IMR-90 (cell line): ENCODE measurements around the gene PFKP. TPM values are rescaled to one million over a fixed set of nuclear protein-coding genes. Genes with fewer than 3 reads are reported as not detected.

Source experiments
- ATAC-seq: fragments of 200-7000 bp; cut with Tn5 transposase; 2 replicates; pipeline ENCODE4 v1.9.1; 2020; ENCODE audit warnings: low read depth, mild to moderate bottlenecking, moderate library complexity
- BruUV-seq: library from RNA; stranded (reverse); fragments of 400-500 nt; replicated peaks from 2 replicates; lab custom pipeline; 2021; lab: Mats Ljungman, UMichigan
- CTCF ChIA-PET: fragments of 300-600 bp; formaldehyde crosslinking; extraction: SDS; loops from one replicate; lab custom pipeline; 2021; ENCODE audit warnings: antibody characterized with exemption; lab: Yijun Ruan, JAX
- POLR2A ChIA-PET: fragments of 300-600 bp; sonication (Branson Sonifier 250); formaldehyde crosslinking; loops from one replicate; lab custom pipeline; 2022; ENCODE audit warnings: antibody characterized with exemption; ENCODE audit not compliant: unreplicated experiment; lab: Charles Lee
- DNase-seq: peaks from one replicate; pipeline ENCODE4 v3.0.0; 2013
- H2AFZ ChIP-seq: replicated peaks from 2 replicates; pipeline ENCODE3; 2013; ENCODE audit warnings: low read length, mild to moderate bottlenecking; ENCODE audit not compliant: poor library complexity
- H2AK5ac ChIP-seq: 2 replicates; pipeline ENCODE4 v1.6.1; 2013; ENCODE audit warnings: low read depth, low read length, inconsistent platforms
- H2AK9ac ChIP-seq: replicated peaks from 2 replicates; pipeline ENCODE3; 2013; ENCODE audit warnings: mild to moderate bottlenecking, low read depth, low read length, moderate library complexity; ENCODE audit not compliant: poor library complexity
- H2BK120ac ChIP-seq: 2 replicates; pipeline ENCODE4 v1.6.1; 2013; ENCODE audit warnings: low read depth, low read length, inconsistent platforms
- H2BK15ac ChIP-seq: 3 replicates; pipeline ENCODE4 v1.6.1; 2013; ENCODE audit warnings: low read depth, low read length, inconsistent platforms
- H2BK20ac ChIP-seq: 2 replicates; pipeline ENCODE4 v1.6.1; 2013; ENCODE audit warnings: low read depth, mild to moderate bottlenecking, inconsistent platforms, low read length, moderate library complexity
- H2BK5ac ChIP-seq: 2 replicates; pipeline ENCODE4 v1.6.1; 2013; ENCODE audit warnings: mild to moderate bottlenecking, low read depth, low read length, inconsistent platforms; ENCODE audit not compliant: poor library complexity, severe bottlenecking
- H3K14ac ChIP-seq: replicated peaks from 2 replicates; pipeline ENCODE4 v1.6.1; 2013; ENCODE audit warnings: low read depth, low read length, inconsistent platforms
- H3K18ac ChIP-seq: 2 replicates; pipeline ENCODE4 v1.6.1; 2013; ENCODE audit warnings: low read depth, low read length, control low read depth
- H3K23ac ChIP-seq: 2 replicates; pipeline ENCODE4 v1.6.1; 2013; ENCODE audit warnings: low read depth, low read length, inconsistent platforms
- H3K27ac ChIP-seq: 2 replicates; pipeline ENCODE4 v1.5.1; 2013; ENCODE audit warnings: mild to moderate bottlenecking, control low read depth, low read length; ENCODE audit not compliant: insufficient read depth
- H3K27me3 ChIP-seq: 2 replicates; pipeline ENCODE4 v1.6.1; 2013; ENCODE audit warnings: low read length; ENCODE audit not compliant: control insufficient read depth, insufficient read depth
- H3K36me3 ChIP-seq: 2 replicates; pipeline ENCODE4 v1.6.1; 2013; ENCODE audit warnings: low read length, mixed read lengths; ENCODE audit not compliant: control insufficient read depth, insufficient read depth
- H3K4ac ChIP-seq: 2 replicates; pipeline ENCODE4 v1.6.1; 2013; ENCODE audit warnings: low read depth, low read length, inconsistent platforms
- H3K4me1 ChIP-seq: 2 replicates; pipeline ENCODE4 v1.6.1; 2013; ENCODE audit warnings: low read length, mixed read lengths; ENCODE audit not compliant: control insufficient read depth, insufficient read depth
- H3K4me2 ChIP-seq: 2 replicates; pipeline ENCODE4 v1.6.1; 2013; ENCODE audit warnings: low read depth, mild to moderate bottlenecking, control low read depth, low read length, moderate library complexity
- H3K4me3 ChIP-seq: 2 replicates; pipeline ENCODE4 v1.5.1; 2013; ENCODE audit warnings: low read depth, mild to moderate bottlenecking, control low read depth, low read length, moderate library complexity; ENCODE audit not compliant: insufficient read depth
- H3K56ac ChIP-seq: 2 replicates; pipeline ENCODE4 v1.6.1; 2013; ENCODE audit warnings: low read length, inconsistent platforms; ENCODE audit not compliant: insufficient read depth; ENCODE audit errors: extremely low read depth
- H3K79me1 ChIP-seq, 2 experiments: 2 replicates each; pipeline ENCODE4 v1.6.1; 2013; ENCODE audit warnings: low read length in 2 of 2, inconsistent platforms in 1 of 2, low read depth in 1 of 2
- H3K9ac ChIP-seq: 2 replicates; pipeline ENCODE4 v1.6.1; 2013; ENCODE audit warnings: low read depth, low read length, control low read depth
- H3K9me1 ChIP-seq: 2 replicates; pipeline ENCODE4 v1.6.1; 2013; ENCODE audit warnings: low read length, inconsistent platforms; ENCODE audit not compliant: insufficient read depth
- H3K9me3 ChIP-seq: 2 replicates; pipeline ENCODE4 v1.6.1; 2013; ENCODE audit warnings: low read length; ENCODE audit not compliant: control insufficient read depth, insufficient read depth
- H4K20me1 ChIP-seq: 2 replicates; pipeline ENCODE4 v1.6.1; 2013; ENCODE audit warnings: low read length, inconsistent platforms; ENCODE audit not compliant: insufficient read depth
- H4K5ac ChIP-seq: 2 replicates; pipeline ENCODE4 v1.6.1; 2013; ENCODE audit warnings: mild to moderate bottlenecking, low read depth, low read length, control low read depth
- H4K8ac ChIP-seq, 2 experiments: 2 replicates each; pipeline ENCODE4 v1.6.1; 2013; ENCODE audit warnings: low read depth in 2 of 2, low read length in 2 of 2, control low read depth in 1 of 2, inconsistent platforms in 1 of 2
- H4K91ac ChIP-seq: 2 replicates; pipeline ENCODE4 v1.6.1; 2013; ENCODE audit warnings: low read depth, low read length, inconsistent platforms; ENCODE audit not compliant: insufficient read depth
- CEBPB ChIP-seq: IDR thresholded peaks from 2 replicates; pipeline ENCODE4 v1.6.1; 2012; ENCODE audit warnings: low read depth, low read length, improper control_type of control experiment
- FOS ChIP-seq: fragments of 150-350 bp; IDR thresholded peaks from 2 replicates; pipeline ENCODE4 v1.6.1; 2016; ENCODE audit warnings: low read depth, low read length
- MAFK ChIP-seq: IDR thresholded peaks from 2 replicates; pipeline ENCODE4 v1.6.1; 2012; ENCODE audit warnings: low read depth, low read length, improper control_type of control experiment
- NFE2L2 ChIP-seq: fragments of 150-350 bp; IDR thresholded peaks from 2 replicates; pipeline ENCODE4 v1.6.1; 2016; ENCODE audit warnings: low read depth, mild to moderate bottlenecking, low read length
- RFX5 ChIP-seq: IDR thresholded peaks from 2 replicates; pipeline ENCODE4 v1.8.0; 2012; ENCODE audit warnings: low read depth, mild to moderate bottlenecking, low read length, moderate library complexity
- WGBS, 2 experiments: methylation state at CpG; one replicate each; pipeline versions ENCODE4 v1.1.5 to v1.1.7; 2013; ENCODE audit warnings: missing lambda C conversion rate in 2 of 2; ENCODE audit not compliant: insufficient read length in 1 of 2; ENCODE audit errors: extremely low coverage in 2 of 2; 5-methylcytosine and 5-hydroxymethylcytosine counted together
- dilution Hi-C: fragments of 300-500 bp; cut with HindIII; formaldehyde crosslinking; loops from one replicate; pipeline ENCODE4 v1.14.3; 2018; ENCODE audit warnings: low sequenced_read_pairs; ENCODE audit not compliant: unreplicated experiment
- in situ Hi-C: fragments of 300-500 bp; cut with MboI; formaldehyde crosslinking; loops from 3 replicates; pipeline ENCODE4 v1.14.3; 2019; ENCODE audit warnings: low sequenced_read_pairs, inconsistent platforms, mixed read lengths
- intact Hi-C: fragments of 100-400 bp; cut with micrococcal nuclease; formaldehyde crosslinking; loops from 2 replicates; pipeline ENCODE4 v1.10.0; 2022
- polyA plus RNA-seq, 3 experiments: library from polyadenylated mRNA; depleted of rRNA; stranded (reverse); fragments of >200 nt; gene quantifications; 2 replicates each; pipeline ENCODE4 v1.2.3, GENCODE V29; 2012; ENCODE audit warnings: low replicate concordance in 1 of 3
- total RNA-seq: library from RNA; depleted of rRNA; stranded (reverse); fragments of >200 nt; gene quantifications from 2 replicates; pipeline ENCODE4 v1.2.3, GENCODE V29; 2012
- TF ChIP-seq, protein P1 (sequence below): fragments of 150-350 bp; IDR thresholded peaks from 2 replicates; pipeline ENCODE4 v1.6.1; 2016; ENCODE audit warnings: low read depth, mild to moderate bottlenecking, low read length, moderate library complexity, borderline replicate concordance

The PFKP gene
- total and polyA plus RNA-seq, 2 of the 4 experiments (the other 2 are of a cell fraction): 223 to 294 TPM

DNA sequence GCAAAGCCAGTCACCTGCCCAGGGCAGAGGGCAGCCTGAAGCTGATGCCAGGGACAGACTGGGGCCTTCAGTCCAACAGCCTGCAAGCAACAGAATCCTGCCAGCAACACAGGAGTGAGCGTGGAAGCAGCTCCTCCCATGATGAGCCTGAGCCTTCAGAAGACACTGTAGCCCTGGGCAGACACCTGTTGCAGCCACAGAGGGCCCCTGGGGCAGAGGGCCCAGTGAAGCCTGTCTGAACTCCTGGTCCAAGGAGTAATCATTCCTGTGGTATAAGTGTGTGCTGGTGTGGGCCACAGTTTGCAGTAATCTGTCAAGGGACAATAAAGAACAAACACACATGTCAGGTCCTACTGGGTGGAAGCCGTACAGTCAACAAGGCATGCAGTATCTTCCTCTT is 2.9 kb upstream of the PFKP start:
- H3K4ac ChIP-seq: no peak overlapping the region

More for the DNA sequence above, 2.9 kb upstream of the PFKP start:
- no TSS peak for BruUV-seq
- Histone ChIP-seq H2BK20ac (no peak overlapping the region), H4K8ac (no peak overlapping the region), H3K36me3 (peaks cover 2% of the 10 kb centered on the region), H3K9me3 (no peaks in the 10 kb centered on the region), H3K9ac (no peak overlapping the region), H2BK15ac (no peak overlapping the region), H4K20me1 (peaks cover 4% of the 10 kb centered on the region), H3K4me3 (no peak overlapping the region), H4K5ac (no peak overlapping the region), H3K56ac (no peak overlapping the region), H2BK5ac (no peak overlapping the region), H4K91ac (no peak overlapping the region), H3K18ac (no peak overlapping the region), H3K79me1 (peaks cover 0 to 5% of the 10 kb centered on the region in 2 experiments; a peak in 2 of 4 replicates), H3K4me2 (no peak overlapping the region), H2BK120ac (no peak overlapping the region), H3K9me1 (0 out of 2 replicates have a peak, but pooled peaks cover 3% of the 10 kb centered on the region), H3K4me1 (peaks cover 2% of the 10 kb centered on the region; the same call in 1 of the 2 replicates), H3K23ac (no peak overlapping the region), H3K27ac (no peak overlapping the region), H2AFZ (peak overlapping the region; percentile 53), H3K27me3 (no peaks in the 10 kb centered on the region), H2AK5ac (no peak overlapping the region), H3K14ac (no peak overlapping the region), H2AK9ac (no peak overlapping the region)
- no peak for TF ChIP-seq FOS
- TF ChIP-seq RFX5: no peak
- TF ChIP-seq CEBPB: no peak
- TF ChIP-seq, protein P1, sequence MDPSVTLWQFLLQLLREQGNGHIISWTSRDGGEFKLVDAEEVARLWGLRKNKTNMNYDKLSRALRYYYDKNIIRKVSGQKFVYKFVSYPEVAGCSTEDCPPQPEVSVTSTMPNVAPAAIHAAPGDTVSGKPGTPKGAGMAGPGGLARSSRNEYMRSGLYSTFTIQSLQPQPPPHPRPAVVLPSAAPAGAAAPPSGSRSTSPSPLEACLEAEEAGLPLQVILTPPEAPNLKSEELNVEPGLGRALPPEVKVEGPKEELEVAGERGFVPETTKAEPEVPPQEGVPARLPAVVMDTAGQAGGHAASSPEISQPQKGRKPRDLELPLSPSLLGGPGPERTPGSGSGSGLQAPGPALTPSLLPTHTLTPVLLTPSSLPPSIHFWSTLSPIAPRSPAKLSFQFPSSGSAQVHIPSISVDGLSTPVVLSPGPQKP: no peak
- no peak for TF ChIP-seq NFE2L2
- no peak for TF ChIP-seq MAFK
- in situ Hi-C loops: no loop called here
- ChIA-PET POLR2A (no interaction called here), CTCF (interaction anchor here (1.0 kb wide), 1 partner anchor 20 kb away, joined by 4 read pairs; no protein-coding TSS in a partner anchor)
- DNase-seq: no peak
- dilution Hi-C loops: no loop called here
- WGBS, 2 experiments: 86% methylated on average over 1 of the region's 2 CpGs; no CpG with 5 or more reads in 1 of the 2 experiments
- intact Hi-C loops: no loop called here
- ATAC-seq: no peak
